Naive thymus-derived CD8-positive, alpha-beta T cell (primary cell): ENCODE results near the gene MICU2. TPM values are rescaled to one million over a fixed set of nuclear protein-coding genes. Genes with fewer than 3 reads are reported as not detected.

Experiments used
- ATAC-seq, 2 donors: fragments of 150-1000 bp; cut with Tn5 transposase in 1 of 2; sonication (Bioruptor Pico), chemical (Tn5 transposase) in 1 of 2; 1 replicate in 1 of 2; 2 replicates in 1 of 2; pipeline ENCODE4 v1.10.0; 2021; ENCODE audit warnings: mild to moderate bottlenecking in 2 of 2, moderate library complexity in 2 of 2
- POLR2A ChIA-PET: fragments of 350-600 bp; sonication (Branson Sonifier 250); formaldehyde crosslinking; loops from one replicate; lab custom pipeline; 2021; ENCODE audit warnings: antibody characterized with exemption; lab: Charles Lee
- DNase-seq, 10 donors: peaks; one replicate each; pipeline versions ENCODE4 v3.0.0 to v3.0.0-alpha.2; 2020 to 2022
- H3K27ac Mint-ChIP-seq, 10 donors: one replicate each; pipeline ENCODE4 v1.8.0; 2020 to 2022; ENCODE audit warnings: mild to moderate bottlenecking in 10 of 10, mixed read lengths in 10 of 10, moderate library complexity in 4 of 10, inconsistent platforms in 1 of 10
- H3K27me3 Mint-ChIP-seq, 5 donors: one replicate each; pipeline ENCODE4 v1.8.0; 2021 to 2022; ENCODE audit warnings: mixed read lengths in 5 of 5
- H3K36me3 Mint-ChIP-seq, 3 donors: one replicate each; pipeline ENCODE4 v1.8.0; 2020 to 2022; ENCODE audit warnings: mixed read lengths in 3 of 3, mild to moderate bottlenecking in 2 of 3, inconsistent platforms in 1 of 3
- H3K4me1 Mint-ChIP-seq, 4 donors: one replicate each; pipeline ENCODE4 v1.8.0; 2021 to 2022; ENCODE audit warnings: mixed read lengths in 4 of 4
- H3K4me3 Mint-ChIP-seq, 10 donors: one replicate each; pipeline ENCODE4 v1.8.0; 2020 to 2022; ENCODE audit warnings: mild to moderate bottlenecking in 10 of 10, mixed read lengths in 10 of 10, moderate library complexity in 6 of 10, inconsistent platforms in 1 of 10
- H3K9me3 Mint-ChIP-seq, 9 donors: one replicate each; pipeline ENCODE4 v1.8.0; 2020 to 2022; ENCODE audit warnings: mixed read lengths in 9 of 9, mild to moderate bottlenecking in 3 of 9, inconsistent platforms in 1 of 9, moderate library complexity in 1 of 9
- polyA plus RNA-seq, 3 donors: library from polyadenylated mRNA; unstranded; fragments of 300-500 nt; fragmentation: Illumina TruSeq; gene quantifications; one replicate each; pipeline ENCODE4 v1.2.3, GENCODE V29; 2021
- total RNA-seq, 8 experiments: library from RNA in 2 of 8; stranded (reverse) in 2 of 8; gene quantifications; one replicate each; pipeline ENCODE4 v1.2.3 and lab custom pipeline; 2021 to 2026

The MICU2 gene
- total and polyA plus RNA-seq, 5 experiments from 2014 or later: 37.4 to 55.2 (median 44.3) TPM

DNA sequence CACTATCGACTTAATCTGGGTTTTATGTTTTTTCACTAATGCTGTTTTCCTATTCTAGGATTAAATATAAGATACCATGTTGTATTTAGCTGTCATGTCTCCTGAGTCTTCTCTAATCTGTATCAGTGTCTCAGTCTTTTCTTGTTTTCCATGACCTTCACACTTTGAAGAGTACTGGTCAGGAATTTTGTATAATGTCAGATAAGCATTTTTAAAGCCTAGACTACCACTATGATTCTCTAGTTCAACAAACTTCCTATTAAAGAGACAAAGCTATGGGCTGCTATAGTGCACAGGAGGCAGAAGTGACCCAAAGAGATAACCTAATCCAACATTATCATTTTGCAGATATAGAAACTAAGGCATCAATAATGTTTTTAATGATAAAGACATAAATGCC is 81.8 kb downstream of the MICU2 start:
- Mint-ChIP-seq H3K27me3 (no peaks in the 10 kb centered on the region), H3K27ac (peak overlapping the region in 1 of 10 donors; percentile 50), H3K4me3 (no peak overlapping the region), H3K36me3 (peaks cover 9 to 90% (median 23%) of the 10 kb centered on the region in 3 donors), H3K9me3 (no peaks in the 10 kb centered on the region), H3K4me1 (peaks cover 0 to 3% (median 1%) of the 10 kb centered on the region in 4 donors)
- DNase-seq (no peak), ATAC-seq (no peak)
- POLR2A ChIA-PET: no interaction called here

DNA sequence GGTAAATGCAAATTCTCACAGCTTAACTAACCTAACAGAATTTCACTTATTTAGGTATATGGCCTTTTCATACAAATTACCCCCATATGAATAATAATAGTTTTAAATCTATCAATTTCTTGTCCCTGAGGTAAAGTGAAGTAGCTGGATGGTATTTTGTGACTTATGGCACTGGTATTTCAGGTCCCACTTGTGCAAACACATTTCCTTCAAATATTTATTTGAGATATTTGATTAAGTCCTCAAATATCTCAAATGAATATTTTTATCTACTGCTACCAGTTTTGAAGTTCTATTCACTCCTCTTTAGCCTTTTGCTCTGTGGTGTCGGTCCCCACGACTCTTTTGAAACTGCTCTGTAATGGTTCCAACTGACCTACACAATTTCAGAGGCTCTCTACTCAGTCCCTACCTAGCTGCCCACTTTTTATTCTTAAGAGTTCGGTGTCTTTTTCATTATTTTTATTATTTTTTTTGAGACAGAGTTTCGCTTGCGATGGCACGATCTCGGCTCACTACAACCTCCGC is 85.3 kb downstream of the MICU2 start:
- POLR2A ChIA-PET: no interaction called here
- no peak for DNase-seq
- peaks cover 0 to 3% (median 0%) of the 10 kb centered on the region in 4 donors for H3K4me1 Mint-ChIP-seq
- H3K36me3 Mint-ChIP-seq: peaks cover 9 to 88% (median 19%) of the 10 kb centered on the region in 3 donors
- H3K9me3 Mint-ChIP-seq: no peaks in the 10 kb centered on the region
- H3K27me3 Mint-ChIP-seq: no peaks in the 10 kb centered on the region
- ATAC-seq: no peak
- no peak overlapping the region for H3K4me3 Mint-ChIP-seq
- peak overlapping the region in 1 of 10 donors; percentile 57 for H3K27ac Mint-ChIP-seq

DNA sequence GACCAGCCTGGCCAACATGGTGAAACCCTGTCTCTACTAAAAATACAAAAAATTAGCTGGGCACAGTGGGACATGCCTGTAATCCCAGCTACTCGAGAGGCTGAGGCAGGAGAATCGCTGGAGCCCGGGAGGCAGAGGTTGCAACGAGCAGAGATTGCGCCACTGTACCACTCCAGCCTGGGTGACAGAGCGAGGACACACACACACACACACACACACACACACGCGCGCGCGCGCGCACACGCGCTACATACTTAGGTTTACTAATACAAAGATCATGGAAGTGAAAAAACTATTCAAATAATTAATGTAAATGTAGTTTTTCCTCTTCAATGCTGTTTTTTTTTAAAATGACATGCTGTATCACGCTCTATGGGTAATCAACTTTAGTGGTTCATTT is 86.4 kb downstream of the MICU2 start:
- POLR2A ChIA-PET: no interaction called here
- Mint-ChIP-seq H3K27ac (no peak overlapping the region), H3K27me3 (no peaks in the 10 kb centered on the region), H3K4me1 (peaks cover 0 to 3% (median 0%) of the 10 kb centered on the region in 4 donors), H3K9me3 (no peaks in the 10 kb centered on the region), H3K36me3 (peaks cover 9 to 87% (median 21%) of the 10 kb centered on the region in 3 donors), H3K4me3 (no peak overlapping the region)
- DNase-seq (no peak), ATAC-seq (no peak)

DNA sequence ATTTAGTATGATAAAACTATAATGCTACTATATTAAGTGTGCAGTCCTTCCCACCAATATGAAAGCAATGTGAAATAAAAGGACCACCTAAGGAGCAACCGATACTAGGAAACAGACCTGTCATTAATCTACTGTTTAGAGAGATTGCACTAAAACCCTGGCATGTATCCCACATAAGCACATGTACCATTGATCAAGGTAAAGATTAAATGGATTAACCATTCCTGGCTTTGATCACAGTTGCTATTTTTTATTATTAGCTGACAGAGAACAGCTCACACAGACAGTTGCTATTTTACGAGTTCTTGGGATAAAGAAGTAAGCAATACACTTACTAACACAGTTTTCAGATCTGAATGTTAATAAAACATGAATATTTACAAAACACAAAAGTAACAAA is 87.2 kb downstream of the MICU2 start:
- no peak overlapping the region for H3K4me3 Mint-ChIP-seq
- H3K36me3 Mint-ChIP-seq: peaks cover 9 to 82% (median 19%) of the 10 kb centered on the region in 3 donors
- no peaks in the 10 kb centered on the region for H3K9me3 Mint-ChIP-seq
- no peak for ATAC-seq
- no peak overlapping the region for H3K27ac Mint-ChIP-seq
- H3K27me3 Mint-ChIP-seq: no peaks in the 10 kb centered on the region
- H3K4me1 Mint-ChIP-seq: peaks cover 0 to 3% (median 0%) of the 10 kb centered on the region in 4 donors
- DNase-seq: no peak
- POLR2A ChIA-PET: no interaction called here

DNA sequence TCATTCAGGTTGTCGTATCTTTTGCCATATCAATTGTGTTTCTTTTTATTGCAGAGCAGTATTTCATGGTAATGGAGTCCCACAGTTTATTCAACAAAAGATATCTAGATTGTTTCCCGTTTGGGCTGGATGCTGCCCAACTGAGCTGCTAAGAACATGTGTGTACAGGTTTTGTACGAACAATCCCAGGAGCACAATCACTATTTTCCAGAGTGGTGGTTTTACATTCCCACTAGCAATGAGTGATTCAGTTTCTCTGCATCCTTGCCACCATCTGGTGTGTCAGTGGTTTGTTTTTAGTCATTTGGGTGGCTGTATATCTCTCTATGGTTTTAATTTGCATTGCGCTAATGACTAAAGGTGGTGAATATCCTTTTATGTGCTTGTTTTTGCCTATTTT is 92.1 kb downstream of the MICU2 start:
- peaks cover 0 to 75% (median 10%) of the 10 kb centered on the region in 3 donors for H3K36me3 Mint-ChIP-seq

DNA sequence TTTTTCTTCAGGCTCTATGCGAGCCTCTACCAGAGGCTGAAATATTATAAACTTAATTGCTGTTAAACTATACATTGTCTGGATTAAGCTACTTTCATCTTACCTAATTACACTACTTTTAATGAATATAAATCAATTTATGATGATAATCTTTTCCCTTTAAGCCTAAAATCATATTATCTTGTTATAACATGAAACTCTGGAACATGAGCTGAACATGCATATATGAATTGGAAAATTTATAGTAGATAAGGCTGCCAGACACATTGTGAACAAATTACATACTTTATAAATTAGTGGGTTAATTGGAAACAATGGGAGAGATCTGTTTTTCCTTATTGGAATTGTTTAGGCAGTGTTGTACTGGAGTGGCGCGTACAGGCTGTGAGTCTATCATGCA is 99.6 kb downstream of the MICU2 start:
- H3K9me3 Mint-ChIP-seq: no peaks in the 10 kb centered on the region
- no peak overlapping the region for H3K4me3 Mint-ChIP-seq
- no peaks in the 10 kb centered on the region for H3K27me3 Mint-ChIP-seq
- peaks cover 0 to 7% (median 2%) of the 10 kb centered on the region in 4 donors for H3K4me1 Mint-ChIP-seq
- POLR2A ChIA-PET: no interaction called here
- DNase-seq: no peak
- no peak for ATAC-seq
- H3K27ac Mint-ChIP-seq: peak overlapping the region in 1 of 10 donors; percentile 2
- peaks cover 7 to 82% (median 43%) of the 10 kb centered on the region in 3 donors for H3K36me3 Mint-ChIP-seq

More for the DNA sequence above, 92.1 kb downstream of the MICU2 start:
- POLR2A ChIA-PET: no interaction called here
- Mint-ChIP-seq H3K4me3 (no peak overlapping the region), H3K9me3 (no peaks in the 10 kb centered on the region), H3K4me1 (peaks cover 0 to 4% (median 0%) of the 10 kb centered on the region in 4 donors), H3K27me3 (no peaks in the 10 kb centered on the region), H3K27ac (peak overlapping the region in 1 of 10 donors; percentile 0)
- ATAC-seq: no peak
- DNase-seq: no peak

DNA sequence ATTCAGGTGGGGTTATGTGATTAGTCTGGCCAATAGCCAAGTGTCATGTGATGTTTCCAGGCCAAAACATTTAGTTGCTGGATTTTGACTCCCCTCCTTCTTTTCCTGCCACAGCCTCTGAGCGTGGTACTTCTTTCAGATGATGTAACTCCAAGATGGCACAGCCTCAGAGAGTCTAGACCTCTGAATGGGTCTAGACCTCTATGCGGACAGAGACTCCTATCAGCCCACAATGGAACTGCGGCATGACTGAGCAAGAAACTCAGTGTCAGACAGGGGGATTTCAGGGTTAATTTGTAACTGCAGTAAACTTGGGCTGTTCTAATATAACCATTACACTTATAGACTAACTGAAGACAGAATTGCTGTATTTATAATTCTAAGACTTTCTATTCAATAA is 102.3 kb downstream of the MICU2 start:
- Mint-ChIP-seq H3K27ac (peak overlapping the region in 1 of 10 donors; percentile 66), H3K36me3 (peaks cover 6 to 84% (median 48%) of the 10 kb centered on the region in 3 donors)
- no peak for ATAC-seq

DNA sequence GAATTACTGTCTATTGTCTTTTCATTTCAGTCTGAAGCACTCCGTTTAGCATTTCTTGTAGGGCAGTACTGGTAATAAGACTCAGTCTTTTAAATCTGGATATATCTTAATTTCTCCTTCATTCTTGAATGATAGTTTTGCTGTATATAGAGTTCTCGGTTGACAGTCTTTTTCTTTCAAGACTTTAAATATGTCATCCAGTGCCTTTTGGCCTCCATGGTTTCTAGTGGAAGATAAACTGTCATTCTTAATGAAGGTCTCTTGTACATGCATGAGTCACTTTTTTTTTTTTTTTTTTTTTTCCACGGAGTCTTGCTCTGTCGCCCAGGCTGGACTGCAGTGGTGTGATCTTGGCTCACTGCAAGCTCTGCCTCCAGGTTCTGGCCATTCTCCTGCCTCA is 117.6 kb downstream of the MICU2 start:
- H3K4me1 Mint-ChIP-seq: peaks cover 0 to 2% (median 0%) of the 10 kb centered on the region in 4 donors
- no peak for DNase-seq
- ATAC-seq: no peak
- H3K4me3 Mint-ChIP-seq: no peak overlapping the region
- H3K36me3 Mint-ChIP-seq: peaks cover 29 to 43% (median 31%) of the 10 kb centered on the region in 3 donors
- POLR2A ChIA-PET: interaction anchor here (0.7 kb wide), 1 partner anchor 345 kb away, joined by 7 read pairs; no protein-coding TSS in a partner anchor
- peaks cover 11 to 53% (median 23%) of the 10 kb centered on the region in 9 donors for H3K9me3 Mint-ChIP-seq
- H3K27me3 Mint-ChIP-seq: peaks cover 0 to 2% (median 0%) of the 10 kb centered on the region in 5 donors
- H3K27ac Mint-ChIP-seq: no peak overlapping the region

More for the DNA sequence above, 102.3 kb downstream of the MICU2 start:
- H3K9me3 Mint-ChIP-seq: no peaks in the 10 kb centered on the region
- POLR2A ChIA-PET: no interaction called here
- H3K4me3 Mint-ChIP-seq: no peak overlapping the region
- peaks cover 0 to 4% (median 1%) of the 10 kb centered on the region in 4 donors for H3K4me1 Mint-ChIP-seq
- no peak for DNase-seq
- H3K27me3 Mint-ChIP-seq: no peaks in the 10 kb centered on the region

DNA sequence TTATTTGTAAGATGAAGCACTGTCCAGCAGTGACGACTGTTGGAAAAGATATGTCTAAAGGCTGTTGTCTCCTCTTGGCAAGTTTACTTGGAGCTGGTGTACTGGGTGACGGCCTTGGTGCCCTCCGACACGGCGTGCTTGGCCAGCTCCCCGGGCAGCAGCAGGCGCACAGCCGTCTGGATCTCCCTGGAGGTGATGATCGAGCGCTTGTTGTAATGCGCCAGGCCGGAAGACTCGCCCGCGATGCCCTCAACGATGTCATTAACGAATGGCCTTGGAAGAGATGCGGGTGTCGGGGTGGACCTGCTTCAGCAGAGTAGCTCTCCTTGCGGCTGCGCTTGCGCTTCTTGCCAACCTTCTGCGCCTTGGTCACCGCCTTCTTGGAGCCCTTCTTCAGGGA is 120.2 kb downstream of the MICU2 start:
- H3K36me3 Mint-ChIP-seq: peaks cover 7 to 20% (median 15%) of the 10 kb centered on the region in 3 donors
- peaks cover 0 to 8% (median 0%) of the 10 kb centered on the region in 5 donors for H3K27me3 Mint-ChIP-seq
- ATAC-seq (no peak), DNase-seq (no peak)
- H3K9me3 Mint-ChIP-seq: peaks cover 4 to 39% (median 21%) of the 10 kb centered on the region in 9 donors
- no peak overlapping the region for H3K27ac Mint-ChIP-seq
- H3K4me1 Mint-ChIP-seq: peaks cover 0 to 6% (median 2%) of the 10 kb centered on the region in 4 donors
- POLR2A ChIA-PET: no interaction called here
- H3K4me3 Mint-ChIP-seq: no peak overlapping the region

DNA sequence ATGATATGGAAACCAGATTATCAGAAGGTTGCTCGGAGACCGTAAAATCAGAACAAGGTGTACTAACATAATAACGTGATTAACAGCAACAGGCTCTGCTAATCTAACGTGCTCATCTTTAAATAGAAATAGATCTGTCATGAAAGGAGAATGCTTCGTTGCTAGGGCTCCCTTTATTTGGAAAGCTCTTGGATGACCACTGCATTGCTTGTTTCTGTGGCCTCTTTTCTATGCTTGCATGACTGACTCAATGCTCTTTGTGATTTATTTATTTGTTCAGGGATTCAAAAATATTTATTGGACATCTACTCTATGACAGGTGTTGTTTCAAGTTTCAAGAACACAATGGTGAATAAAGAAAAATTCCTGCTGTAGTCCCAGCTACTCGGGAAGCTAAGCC is 122.6 kb downstream of the MICU2 start:
- DNase-seq (no peak), ATAC-seq (no peak)
- Mint-ChIP-seq H3K4me1 (peaks cover 8 to 18% (median 10%) of the 10 kb centered on the region in 4 donors), H3K9me3 (peaks cover 0 to 17% (median 5%) of the 10 kb centered on the region in 9 donors), H3K27me3 (peaks cover 0 to 8% (median 0%) of the 10 kb centered on the region in 5 donors), H3K27ac (no peak overlapping the region), H3K4me3 (no peak overlapping the region), H3K36me3 (peaks cover 0 to 4% (median 2%) of the 10 kb centered on the region in 3 donors)
- POLR2A ChIA-PET: no interaction called here

DNA sequence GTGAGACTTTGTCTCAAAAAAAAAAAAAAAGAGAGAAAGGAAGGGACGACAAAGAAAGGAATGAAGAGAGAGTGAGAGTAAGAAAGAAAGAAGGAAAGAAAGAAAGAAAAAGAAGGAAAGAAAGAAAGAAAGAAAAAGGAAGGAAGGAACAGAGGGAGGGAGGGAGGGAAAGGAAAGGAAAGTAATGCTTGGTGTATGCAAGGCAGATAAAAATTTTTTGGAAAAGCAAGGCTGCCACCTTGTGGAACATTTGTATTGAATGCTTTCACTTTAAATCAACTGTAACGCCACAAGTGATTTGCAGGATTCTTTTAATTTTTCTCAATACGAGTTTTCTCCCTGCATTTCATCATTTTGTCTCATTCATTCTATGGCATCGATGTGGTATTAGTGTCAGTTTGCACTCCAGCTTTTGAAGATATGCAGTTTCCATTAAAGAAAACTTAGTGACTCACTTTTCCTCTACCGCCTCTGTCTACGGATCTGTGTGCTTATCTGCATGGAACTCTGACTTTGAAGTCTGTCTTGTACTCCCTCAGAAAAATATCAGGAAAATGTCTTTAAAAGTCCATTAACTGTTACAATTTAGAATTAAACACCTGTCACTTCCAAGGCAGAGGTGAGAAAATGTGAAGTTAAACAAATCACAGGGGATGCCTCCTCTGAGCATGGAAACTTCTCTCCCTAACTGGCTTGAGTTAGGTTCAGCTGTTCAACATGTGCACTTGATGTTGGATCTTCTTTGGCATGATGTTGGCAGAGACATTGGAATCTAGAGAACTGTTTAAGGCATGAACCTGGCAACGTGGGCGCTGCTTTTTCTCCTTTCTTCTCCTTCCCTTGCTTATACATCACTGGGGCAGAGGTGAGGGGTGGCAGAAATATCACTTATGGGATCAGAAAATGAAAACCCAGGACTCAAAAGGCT is 124.8 kb downstream of the MICU2 start:
- H3K4me3 Mint-ChIP-seq: peak overlapping the region in 5 of 10 donors; percentile 15 to 65 (median 46)
- DNase-seq: peak in 9 of 10 donors; percentile 19 to 73 (median 60)
- ATAC-seq: peak; percentile 66 to 68

DNA sequence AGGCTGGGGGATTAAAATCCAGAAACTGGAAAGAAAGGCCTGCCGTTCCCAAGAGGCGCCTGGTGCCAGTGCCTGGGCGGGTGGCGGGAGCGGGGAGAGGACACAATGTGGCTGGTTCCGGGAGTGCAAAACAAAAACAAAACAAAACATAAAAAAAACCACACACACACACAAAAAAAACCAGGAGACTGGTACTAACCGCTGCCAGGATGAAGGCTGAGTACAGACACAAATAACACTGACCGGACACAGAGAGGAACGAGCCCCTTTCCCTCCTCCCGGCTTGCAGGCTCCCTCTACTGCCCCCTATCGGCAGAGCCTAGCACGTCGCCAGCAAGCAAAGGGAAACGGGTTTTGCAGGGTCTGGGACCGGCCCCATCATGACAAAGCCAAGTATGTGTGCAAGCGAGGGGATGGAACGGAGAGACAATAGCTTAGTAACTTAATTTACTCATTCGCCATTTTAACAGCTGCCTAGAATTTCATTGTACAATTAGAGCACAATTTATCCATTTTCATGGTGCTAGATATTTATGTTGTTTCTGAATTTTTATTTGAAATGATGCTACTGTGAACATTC is 127.0 kb downstream of the MICU2 start:
- ATAC-seq: peak; percentile 87 to 90
- DNase-seq: peak; percentile 59 to 86 (median 74)

More for the DNA sequence above, 124.8 kb downstream of the MICU2 start:
- H3K36me3 Mint-ChIP-seq: no peaks in the 10 kb centered on the region
- POLR2A ChIA-PET: interaction anchor here (0.6 to 0.7 kb wide), 2 partner anchors 588 to 1052 kb away, joined by 3 read pairs; no protein-coding TSS in a partner anchor
- H3K4me1 Mint-ChIP-seq: peaks cover 8 to 18% (median 10%) of the 10 kb centered on the region in 4 donors
- H3K27ac Mint-ChIP-seq: peak overlapping the region in 1 of 10 donors; percentile 40
- H3K9me3 Mint-ChIP-seq: peaks cover 0 to 3% (median 0%) of the 10 kb centered on the region in 9 donors
- peaks cover 0 to 8% (median 0%) of the 10 kb centered on the region in 5 donors for H3K27me3 Mint-ChIP-seq

More for the DNA sequence above, 127.0 kb downstream of the MICU2 start:
- Mint-ChIP-seq H3K27ac (peak overlapping the region; percentile 28 to 87 (median 70)), H3K9me3 (peaks cover 0 to 2% (median 0%) of the 10 kb centered on the region in 9 donors), H3K36me3 (no peaks in the 10 kb centered on the region), H3K4me3 (peak overlapping the region; percentile 76 to 90 (median 84)), H3K27me3 (peaks cover 0 to 8% (median 0%) of the 10 kb centered on the region in 5 donors), H3K4me1 (peaks cover 8 to 18% (median 9%) of the 10 kb centered on the region in 4 donors)
- POLR2A ChIA-PET: interaction anchor here (1.3 to 1.5 kb wide), 5 partner anchors 9 to 179 kb away, joined by 3 to 8 read pairs (median 5); partner anchors contain the start of genes MICU2 and ZDHHC20
